Measurements from ENCODE around the gene ME3. TPM values are rescaled to one million over a fixed set of nuclear protein-coding genes. Genes with fewer than 3 reads are reported as not detected.

ME3 gene
- total RNA-seq, 4 donors from 2014 or later = 15.9 to 94.9 (median 51.3) TPM

DNA sequence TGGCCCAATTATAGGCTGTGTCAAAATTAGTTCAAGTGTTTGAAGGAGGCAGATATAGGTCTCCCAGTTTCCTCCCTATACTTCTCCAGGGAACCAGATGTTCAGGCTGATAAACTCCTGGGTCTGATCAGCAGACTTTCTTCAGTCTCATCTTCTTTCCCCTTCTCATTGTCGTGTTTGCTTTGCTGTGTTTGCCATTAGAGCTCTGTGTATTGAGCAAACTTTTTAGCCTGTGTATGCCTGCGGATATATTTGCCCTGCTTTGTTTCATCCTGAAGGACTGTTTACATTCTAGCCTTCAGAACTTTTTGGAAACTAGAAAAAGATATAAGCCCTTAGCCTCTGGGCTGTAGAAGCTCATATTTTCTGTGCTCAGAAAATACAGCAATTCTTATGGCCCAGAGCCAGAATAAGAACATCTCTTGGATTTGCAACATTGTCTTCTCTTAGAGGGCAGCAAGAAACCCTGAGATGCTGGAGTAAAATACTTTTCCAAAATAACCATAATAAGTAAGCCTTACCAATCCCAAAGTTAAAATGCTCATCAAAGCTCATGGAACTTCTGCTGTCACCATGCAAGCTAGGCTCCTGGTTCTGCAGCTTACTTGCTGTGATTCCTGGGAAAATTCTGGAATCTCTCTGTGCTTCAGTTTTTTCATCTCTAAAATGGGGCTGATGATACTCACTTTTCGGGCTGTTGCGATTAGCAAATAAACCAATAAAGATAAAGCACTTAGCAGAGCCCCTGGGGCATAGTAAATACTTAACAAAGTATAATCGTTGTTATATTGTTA, 34.1 kb upstream of the ME3 start:
- TF ChIP-seq, protein P1, sequence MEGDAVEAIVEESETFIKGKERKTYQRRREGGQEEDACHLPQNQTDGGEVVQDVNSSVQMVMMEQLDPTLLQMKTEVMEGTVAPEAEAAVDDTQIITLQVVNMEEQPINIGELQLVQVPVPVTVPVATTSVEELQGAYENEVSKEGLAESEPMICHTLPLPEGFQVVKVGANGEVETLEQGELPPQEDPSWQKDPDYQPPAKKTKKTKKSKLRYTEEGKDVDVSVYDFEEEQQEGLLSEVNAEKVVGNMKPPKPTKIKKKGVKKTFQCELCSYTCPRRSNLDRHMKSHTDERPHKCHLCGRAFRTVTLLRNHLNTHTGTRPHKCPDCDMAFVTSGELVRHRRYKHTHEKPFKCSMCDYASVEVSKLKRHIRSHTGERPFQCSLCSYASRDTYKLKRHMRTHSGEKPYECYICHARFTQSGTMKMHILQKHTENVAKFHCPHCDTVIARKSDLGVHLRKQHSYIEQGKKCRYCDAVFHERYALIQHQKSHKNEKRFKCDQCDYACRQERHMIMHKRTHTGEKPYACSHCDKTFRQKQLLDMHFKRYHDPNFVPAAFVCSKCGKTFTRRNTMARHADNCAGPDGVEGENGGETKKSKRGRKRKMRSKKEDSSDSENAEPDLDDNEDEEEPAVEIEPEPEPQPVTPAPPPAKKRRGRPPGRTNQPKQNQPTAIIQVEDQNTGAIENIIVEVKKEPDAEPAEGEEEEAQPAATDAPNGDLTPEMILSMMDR (IDR thresholded peaks at IDR 0.05) = no peak
- no peak for TF ChIP-seq POLR2A (IDR thresholded peaks at IDR 0.05)
- H3K27me3 ChIP-seq = no peaks in the 10 kb centered on the region
- peak overlapping the region in 1 of 4 donors; percentile 13 for H3K27ac ChIP-seq
- no peak overlapping the region for H3K4me3 ChIP-seq
- no peaks in the 10 kb centered on the region for H3K36me3 ChIP-seq
- DNase-seq = no peak
- H3K9me3 ChIP-seq = no peaks in the 10 kb centered on the region
- H3K4me1 ChIP-seq = no peaks in the 10 kb centered on the region

DNA sequence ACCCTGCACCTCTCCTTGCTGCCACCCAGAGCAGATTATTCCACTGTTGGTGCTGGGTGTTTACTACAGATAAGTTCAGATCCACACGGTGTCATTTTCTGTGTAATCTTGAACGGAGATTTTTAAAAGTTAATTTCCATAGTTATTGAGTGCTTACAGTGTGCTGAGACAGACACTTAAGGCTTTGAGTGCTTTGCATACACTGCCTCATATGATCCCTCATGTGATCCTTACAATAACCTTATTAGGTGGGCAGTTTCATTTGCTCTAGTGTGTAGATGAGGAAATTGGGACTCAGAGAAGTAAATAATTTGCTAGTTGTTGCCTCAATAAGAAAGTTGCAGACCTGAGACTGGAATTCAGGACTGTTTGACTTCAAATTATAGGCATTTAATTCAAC, 32.3 kb upstream of the ME3 start:
- Histone ChIP-seq H3K9me3 (no peaks in the 10 kb centered on the region), H3K4me3 (no peak overlapping the region), H3K36me3 (no peaks in the 10 kb centered on the region), H3K27ac (no peak overlapping the region), H3K27me3 (no peaks in the 10 kb centered on the region), H3K4me1 (no peaks in the 10 kb centered on the region)
- no peak for TF ChIP-seq POLR2A (IDR thresholded peaks at IDR 0.05)
- TF ChIP-seq, protein P1 (IDR thresholded peaks at IDR 0.05) = no peak
- no peak for DNase-seq

DNA sequence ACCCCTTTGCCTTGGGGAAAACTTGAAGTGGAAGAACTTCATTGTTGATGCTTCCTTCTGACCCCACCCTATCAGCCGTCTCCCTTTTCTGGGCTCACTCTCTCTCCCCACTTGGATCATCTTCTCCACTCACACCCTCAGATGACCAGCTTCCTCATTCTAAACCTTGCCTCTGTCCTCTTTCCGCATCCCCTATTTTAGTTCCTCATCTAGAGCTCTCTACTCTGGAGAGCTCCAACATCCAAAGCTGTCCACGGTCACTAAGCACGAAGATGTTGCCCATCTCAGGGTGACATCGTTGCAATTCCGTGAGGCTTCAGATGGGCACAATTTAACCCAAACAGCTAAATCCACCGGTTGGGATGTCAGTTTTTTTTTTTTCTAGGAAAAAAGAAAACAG, 31.6 kb upstream of the ME3 start:
- Histone ChIP-seq H3K27ac (no peak overlapping the region), H3K36me3 (no peaks in the 10 kb centered on the region), H3K9me3 (no peaks in the 10 kb centered on the region), H3K4me1 (no peaks in the 10 kb centered on the region), H3K4me3 (no peak overlapping the region), H3K27me3 (no peaks in the 10 kb centered on the region)
- TF ChIP-seq, protein P1 (IDR thresholded peaks at IDR 0.05) = no peak
- no peak for TF ChIP-seq POLR2A (IDR thresholded peaks at IDR 0.05)
- no peak for DNase-seq

DNA sequence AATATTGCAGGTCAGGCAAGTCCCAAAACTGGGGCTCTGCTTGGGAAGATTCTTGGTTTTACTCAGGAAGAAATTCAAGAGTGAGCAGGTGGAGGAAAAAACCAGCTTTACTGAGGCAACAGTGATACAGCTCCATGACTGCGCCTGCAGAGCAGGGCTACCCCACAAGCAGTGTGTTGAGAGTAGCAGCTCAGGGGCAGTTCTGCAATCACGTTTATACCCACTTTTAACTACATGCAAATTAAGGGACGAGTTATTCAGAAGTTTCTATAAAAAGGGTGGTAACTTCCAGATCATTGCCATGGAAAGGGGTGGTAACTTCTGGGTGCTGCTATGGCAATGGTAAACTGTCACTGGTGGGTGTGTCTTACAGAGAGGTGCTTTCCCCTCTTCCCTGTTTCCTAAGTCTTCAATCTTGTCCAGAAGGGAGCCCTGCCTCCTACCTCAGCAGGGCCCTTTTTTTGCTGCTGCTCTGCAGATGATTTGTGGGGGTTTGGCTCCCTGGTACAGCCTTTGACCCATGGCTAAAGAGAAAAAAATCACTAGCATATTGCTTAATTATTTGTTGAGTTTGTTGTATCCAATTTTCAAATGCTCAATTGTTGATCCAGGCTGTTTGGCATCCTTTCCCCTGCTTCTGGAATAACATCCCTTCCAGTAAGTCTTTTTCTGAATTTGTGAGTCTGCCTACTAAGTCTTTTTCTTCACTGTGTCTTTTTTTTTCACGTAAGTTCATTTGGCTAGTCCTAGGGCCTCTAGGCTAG, 30.0 kb upstream of the ME3 start:
- no peak for DNase-seq
- H3K27ac ChIP-seq = no peak overlapping the region
- H3K36me3 ChIP-seq = no peaks in the 10 kb centered on the region
- H3K4me1 ChIP-seq = no peaks in the 10 kb centered on the region
- TF ChIP-seq, protein P1 (IDR thresholded peaks at IDR 0.05) = no peak
- TF ChIP-seq POLR2A (IDR thresholded peaks at IDR 0.05) = no peak
- no peak overlapping the region for H3K4me3 ChIP-seq
- no peaks in the 10 kb centered on the region for H3K9me3 ChIP-seq
- no peaks in the 10 kb centered on the region for H3K27me3 ChIP-seq

DNA sequence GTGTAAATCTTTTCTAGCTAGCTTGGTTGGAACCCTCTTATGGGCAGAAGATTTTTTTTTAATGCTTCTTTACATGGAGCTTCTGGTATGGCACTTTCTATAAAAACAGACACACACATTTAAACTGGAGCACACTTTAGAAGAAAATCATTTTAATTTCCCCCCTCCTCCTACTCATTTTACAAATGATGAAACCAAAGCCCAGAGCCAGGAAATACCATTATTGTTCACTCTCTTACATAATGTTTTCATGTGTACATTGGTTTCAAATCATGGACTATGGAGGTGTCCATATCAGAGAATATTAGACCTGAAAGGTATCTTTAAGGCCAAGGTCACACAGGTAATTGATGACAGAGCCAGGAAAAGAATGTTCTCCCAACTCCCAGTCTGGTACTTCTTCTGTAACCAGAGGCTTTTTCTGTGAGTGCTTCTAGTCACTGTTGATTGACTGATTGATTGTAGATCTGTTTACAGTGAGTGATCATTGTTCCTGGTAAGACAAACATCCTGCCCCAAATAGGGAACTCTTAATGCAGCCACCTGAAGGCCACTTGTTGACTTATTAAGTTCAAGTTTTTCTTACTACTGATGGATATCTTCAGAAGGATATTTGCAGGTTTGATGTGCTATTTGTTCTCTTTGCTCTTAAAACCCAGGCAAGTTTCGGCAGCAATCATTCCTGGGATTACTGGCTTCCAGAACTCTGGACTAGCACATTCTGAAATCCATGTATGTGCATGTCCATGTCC, 26.8 kb upstream of the ME3 start:
- no peaks in the 10 kb centered on the region for H3K4me1 ChIP-seq
- H3K4me3 ChIP-seq = no peak overlapping the region
- H3K27me3 ChIP-seq = no peaks in the 10 kb centered on the region
- no peak overlapping the region for H3K27ac ChIP-seq
- H3K36me3 ChIP-seq = no peaks in the 10 kb centered on the region
- no peak for DNase-seq
- H3K9me3 ChIP-seq = no peaks in the 10 kb centered on the region
- TF ChIP-seq, protein P1 (IDR thresholded peaks at IDR 0.05) = no peak
- no peak for TF ChIP-seq POLR2A (IDR thresholded peaks at IDR 0.05)

Data from Peyer's patch (tissue), 4 donors.